GM21515 (cell line): ENCODE results near the gene ELF5.

Experiments
- ATAC-seq: cut with Tn5 transposase; IDR thresholded peaks from one replicate; pipeline ENCODE4 v1.9.1; 2021; ENCODE audit not compliant: unreplicated experiment

ELF5 gene

GRCh38 chr11:34523053-34523452, 9.5 kb upstream of the ELF5 start:
- no peak for ATAC-seq

GRCh38 chr11:34522188-34522587, 8.6 kb upstream of the ELF5 start:
- no peak for ATAC-seq

- no peak for ATAC-seq
Observed at GRCh38 chr11:34521265-34521664, 7.7 kb upstream of the ELF5 start.

GRCh38 chr11:34519595-34520235, 6.1 kb upstream of the ELF5 start:
- no peak for ATAC-seq

- no peak for ATAC-seq
Observed at GRCh38 chr11:34516247-34517040, 2.9 kb upstream of the ELF5 start.

- no peak for ATAC-seq
Observed at GRCh38 chr11:34514597-34514996, 1.0 kb upstream of the ELF5 start.

GRCh38 chr11:34512840-34513681, 533 bp downstream of the ELF5 start:
- ATAC-seq, result peak; percentile 85

GRCh38 chr11:34510673-34511072, 2.9 kb downstream of the ELF5 start:
- ATAC-seq, result no peak

- no peak for ATAC-seq
Observed at GRCh38 chr11:34510218-34510617, 3.4 kb downstream of the ELF5 start.

- ATAC-seq, result no peak
Observed at GRCh38 chr11:34509336-34509876, 4.2 kb downstream of the ELF5 start.

GRCh38 chr11:34508524-34508923, 5.1 kb downstream of the ELF5 start:
- ATAC-seq, result no peak

- ATAC-seq, result no peak
Observed at GRCh38 chr11:34507610-34508009, 6.0 kb downstream of the ELF5 start.

- ATAC-seq, result no peak
Observed at GRCh38 chr11:34507156-34507555, 6.4 kb downstream of the ELF5 start.

GRCh38 chr11:34505874-34506273, 7.7 kb downstream of the ELF5 start:
- ATAC-seq, result no peak

GRCh38 chr11:34502949-34503348, 10.6 kb downstream of the ELF5 start:
- ATAC-seq, result no peak

GRCh38 chr11:34501949-34502348, 11.6 kb downstream of the ELF5 start:
- no peak for ATAC-seq

- no peak for ATAC-seq
Observed at GRCh38 chr11:34501500-34501899, 12.1 kb downstream of the ELF5 start.

- no peak for ATAC-seq
Observed at GRCh38 chr11:34499719-34500500, 13.7 kb downstream of the ELF5 start.

GRCh38 chr11:34495724-34496377, 17.7 kb downstream of the ELF5 start:
- no peak for ATAC-seq

- no peak for ATAC-seq
Observed at GRCh38 chr11:34495239-34495723, 18.3 kb downstream of the ELF5 start.
